Peyer's patch (tissue), 4 donors: ENCODE results near the gene ROBO2.

ENCODE experiments used
- CTCF ChIP-seq, 6 experiments: fragments of 450-650 bp in 4 of 6; fragments of 200-600 bp in 2 of 6; sonication (generic) in 1 of 6; IDR thresholded peaks; one replicate each; pipeline ENCODE4 v1.5.1; 2017 to 2019; ENCODE audit warnings: antibody characterized with exemption in 6 of 6, mild to moderate bottlenecking in 3 of 6, moderate library complexity in 1 of 6
- POLR2A ChIP-seq, 2 donors: fragments of 450-650 bp; IDR thresholded peaks; one replicate each; pipeline ENCODE4 v1.5.1; 2017; ENCODE audit warnings: antibody characterized with exemption in 2 of 2, mild to moderate bottlenecking in 2 of 2, moderate library complexity in 2 of 2

GRCh38 chr3:77466562-77467115 lies 426.7 kb downstream of the ROBO2 start:
- no peak for TF ChIP-seq CTCF (IDR thresholded peaks at IDR 0.05)
- no peak for TF ChIP-seq POLR2A (IDR thresholded peaks at IDR 0.05)
